NOMO-1 (cell line): ENCODE results near the gene TEX48.

Experiments used
- DNase-seq, 2 experiments: peaks; one replicate each; lab custom pipeline; 2025; ENCODE audit not compliant: unreplicated experiment in 2 of 2; lab: John Stamatoyannopoulos, UW

Gene TEX48

GRCh38 chr9:114694146-114694545 is 12.2 kb upstream of the TEX48 start:
- DNase-seq, result no peak

- no peak for DNase-seq
These were observed 11.4 kb upstream of the TEX48 start for GRCh38 chr9:114693248-114693855.

- no peak for DNase-seq
These were observed 9.9 kb upstream of the TEX48 start for GRCh38 chr9:114691956-114692295.

GRCh38 chr9:114691046-114691955 is 9.3 kb upstream of the TEX48 start:
- DNase-seq, result peak in 1 of 2 experiments; percentile 41

GRCh38 chr9:114690308-114690707 is 8.3 kb upstream of the TEX48 start:
- DNase-seq, result no peak

- no peak for DNase-seq
These were observed 7.8 kb upstream of the TEX48 start for GRCh38 chr9:114689813-114690212.

- no peak for DNase-seq
These were observed 7.1 kb upstream of the TEX48 start for GRCh38 chr9:114688909-114689610.

- no peak for DNase-seq
These were observed 6.4 kb upstream of the TEX48 start for GRCh38 chr9:114688379-114688778.

- no peak for DNase-seq
These were observed 5.0 kb upstream of the TEX48 start for GRCh38 chr9:114687034-114687433.

- DNase-seq, result peak in 1 of 2 experiments; percentile 11
These were observed 4.0 kb upstream of the TEX48 start for GRCh38 chr9:114685951-114686350.

- no peak for DNase-seq
These were observed 2.0 kb upstream of the TEX48 start for GRCh38 chr9:114684036-114684435.

GRCh38 chr9:114682846-114683245 is 854 bp upstream of the TEX48 start:
- no peak for DNase-seq

GRCh38 chr9:114680259-114681001 is 1.6 kb downstream of the TEX48 start:
- no peak for DNase-seq

- no peak for DNase-seq
These were observed 3.2 kb downstream of the TEX48 start for GRCh38 chr9:114678795-114679194.

GRCh38 chr9:114678130-114678529 is 3.9 kb downstream of the TEX48 start:
- no peak for DNase-seq

- peak in 1 of 2 experiments; percentile 8 for DNase-seq
These were observed 4.6 kb downstream of the TEX48 start for GRCh38 chr9:114677418-114677817.

- no peak for DNase-seq
These were observed 5.1 kb downstream of the TEX48 start for GRCh38 chr9:114676901-114677300.

- no peak for DNase-seq
These were observed 7.0 kb downstream of the TEX48 start for GRCh38 chr9:114674798-114675540.

GRCh38 chr9:114674076-114674797 is 7.8 kb downstream of the TEX48 start:
- DNase-seq, result no peak

- DNase-seq, result no peak
These were observed 10.4 kb downstream of the TEX48 start for GRCh38 chr9:114671605-114672004.
